ENCODE results near the gene SCD. TPM values are rescaled to one million over a fixed set of nuclear protein-coding genes. Genes with fewer than 3 reads are reported as not detected.

SCD gene
- total and polyA plus RNA-seq, 10 of the 15 experiments (the other 5 are each of a cell fraction or from before 2014, with no cell fraction given), result 68.7 to 279 (median 99.5) TPM

GRCh38 chr10:100346765-100347567, at the start of gene SCD (continued):
- TF ChIP-seq NFIC (IDR thresholded peaks at IDR 0.05; ENCODE audit: low read depth, low read length) (no peak), STAT1 (conservative IDR thresholded peaks at IDR 0.05) (no peak), ZNF622 (IDR thresholded peaks at IDR 0.05) (no peak), KAT2A (conservative IDR thresholded peaks at IDR 0.05; ENCODE audit: control insufficient read depth, low read depth, low read length) (no peak), DPF2 (IDR thresholded peaks at IDR 0.05) (peak; percentile 47; the same call in 1 of the 2 replicates), SP1 (IDR thresholded peaks at IDR 0.05; ENCODE audit: low read depth, low read length) (peak; percentile 61), BACH1 (IDR thresholded peaks at IDR 0.05; ENCODE audit: borderline replicate concordance) (peak; percentile 88), ZNF274 (IDR thresholded peaks at IDR 0.05; ENCODE audit: insufficient read depth, insufficient read length) (no peak), TCF12 (IDR thresholded peaks at IDR 0.05; ENCODE audit: low read depth, low read length) (no peak), IRF4 (IDR thresholded peaks at IDR 0.05; ENCODE audit: low read depth, low read length) (no peak), SMARCA5 (IDR thresholded peaks at IDR 0.05) (0 out of 2 replicates have a peak, but pooled peaks have one; percentile 27), CEBPB (IDR thresholded peaks at IDR 0.05; ENCODE audit: borderline replicate concordance in 1 of 2, low read depth in 2 of 2, low read length in 2 of 2) (no peak), EZH2 (IDR thresholded peaks at IDR 0.05; ENCODE audit: borderline replicate concordance, control insufficient read depth, low read depth, low read length) (no peak), ZBTB4 (CRISPR knock-in tag; IDR thresholded peaks at IDR 0.05) (no peak), IKZF2 (IDR thresholded peaks at IDR 0.05) (no peak; a peak in 1 of 4 replicates), SMAD5 (IDR thresholded peaks at IDR 0.05; ENCODE audit: low read depth) (no peak), RAD51 (IDR thresholded peaks at IDR 0.05) (no peak), ZSCAN29 (IDR thresholded peaks at IDR 0.05) (no peak), ATF7 (IDR thresholded peaks at IDR 0.05; ENCODE audit: low read depth) (no peak), NFXL1 (IDR thresholded peaks at IDR 0.05; ENCODE audit: borderline replicate concordance) (no peak)
- TF ChIP-seq, protein P1, sequence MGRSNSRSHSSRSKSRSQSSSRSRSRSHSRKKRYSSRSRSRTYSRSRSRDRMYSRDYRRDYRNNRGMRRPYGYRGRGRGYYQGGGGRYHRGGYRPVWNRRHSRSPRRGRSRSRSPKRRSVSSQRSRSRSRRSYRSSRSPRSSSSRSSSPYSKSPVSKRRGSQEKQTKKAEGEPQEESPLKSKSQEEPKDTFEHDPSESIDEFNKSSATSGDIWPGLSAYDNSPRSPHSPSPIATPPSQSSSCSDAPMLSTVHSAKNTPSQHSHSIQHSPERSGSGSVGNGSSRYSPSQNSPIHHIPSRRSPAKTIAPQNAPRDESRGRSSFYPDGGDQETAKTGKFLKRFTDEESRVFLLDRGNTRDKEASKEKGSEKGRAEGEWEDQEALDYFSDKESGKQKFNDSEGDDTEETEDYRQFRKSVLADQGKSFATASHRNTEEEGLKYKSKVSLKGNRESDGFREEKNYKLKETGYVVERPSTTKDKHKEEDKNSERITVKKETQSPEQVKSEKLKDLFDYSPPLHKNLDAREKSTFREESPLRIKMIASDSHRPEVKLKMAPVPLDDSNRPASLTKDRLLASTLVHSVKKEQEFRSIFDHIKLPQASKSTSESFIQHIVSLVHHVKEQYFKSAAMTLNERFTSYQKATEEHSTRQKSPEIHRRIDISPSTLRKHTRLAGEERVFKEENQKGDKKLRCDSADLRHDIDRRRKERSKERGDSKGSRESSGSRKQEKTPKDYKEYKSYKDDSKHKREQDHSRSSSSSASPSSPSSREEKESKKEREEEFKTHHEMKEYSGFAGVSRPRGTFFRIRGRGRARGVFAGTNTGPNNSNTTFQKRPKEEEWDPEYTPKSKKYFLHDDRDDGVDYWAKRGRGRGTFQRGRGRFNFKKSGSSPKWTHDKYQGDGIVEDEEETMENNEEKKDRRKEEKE (IDR thresholded peaks at IDR 0.05), result no peak
- TF ChIP-seq, protein P2, sequence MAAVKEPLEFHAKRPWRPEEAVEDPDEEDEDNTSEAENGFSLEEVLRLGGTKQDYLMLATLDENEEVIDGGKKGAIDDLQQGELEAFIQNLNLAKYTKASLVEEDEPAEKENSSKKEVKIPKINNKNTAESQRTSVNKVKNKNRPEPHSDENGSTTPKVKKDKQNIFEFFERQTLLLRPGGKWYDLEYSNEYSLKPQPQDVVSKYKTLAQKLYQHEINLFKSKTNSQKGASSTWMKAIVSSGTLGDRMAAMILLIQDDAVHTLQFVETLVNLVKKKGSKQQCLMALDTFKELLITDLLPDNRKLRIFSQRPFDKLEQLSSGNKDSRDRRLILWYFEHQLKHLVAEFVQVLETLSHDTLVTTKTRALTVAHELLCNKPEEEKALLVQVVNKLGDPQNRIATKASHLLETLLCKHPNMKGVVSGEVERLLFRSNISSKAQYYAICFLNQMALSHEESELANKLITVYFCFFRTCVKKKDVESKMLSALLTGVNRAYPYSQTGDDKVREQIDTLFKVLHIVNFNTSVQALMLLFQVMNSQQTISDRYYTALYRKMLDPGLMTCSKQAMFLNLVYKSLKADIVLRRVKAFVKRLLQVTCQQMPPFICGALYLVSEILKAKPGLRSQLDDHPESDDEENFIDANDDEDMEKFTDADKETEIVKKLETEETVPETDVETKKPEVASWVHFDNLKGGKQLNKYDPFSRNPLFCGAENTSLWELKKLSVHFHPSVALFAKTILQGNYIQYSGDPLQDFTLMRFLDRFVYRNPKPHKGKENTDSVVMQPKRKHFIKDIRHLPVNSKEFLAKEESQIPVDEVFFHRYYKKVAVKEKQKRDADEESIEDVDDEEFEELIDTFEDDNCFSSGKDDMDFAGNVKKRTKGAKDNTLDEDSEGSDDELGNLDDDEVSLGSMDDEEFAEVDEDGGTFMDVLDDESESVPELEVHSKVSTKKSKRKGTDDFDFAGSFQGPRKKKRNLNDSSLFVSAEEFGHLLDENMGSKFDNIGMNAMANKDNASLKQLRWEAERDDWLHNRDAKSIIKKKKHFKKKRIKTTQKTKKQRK (IDR thresholded peaks at IDR 0.05; ENCODE audit: low read depth, low read length), result no peak

All from GM12878 (cell line).